Prostate gland (tissue), 2 donors: ENCODE measurements around the gene LMNA.

ENCODE experiments used
- CTCF ChIP-seq, 4 experiments: fragments of 200-600 bp in 2 of 4; fragments of 450-650 bp in 2 of 4; sonication (generic) in 2 of 4; IDR thresholded peaks; 1 replicate in 3 of 4; 2 replicates in 1 of 4; pipeline ENCODE4 v1.5.1; 2016 to 2019; ENCODE audit warnings: antibody characterized with exemption in 4 of 4, mild to moderate bottlenecking in 2 of 4, moderate library complexity in 2 of 4
- POLR2A ChIP-seq: fragments of 450-650 bp; IDR thresholded peaks from one replicate; pipeline ENCODE4 v1.6.1; 2016; ENCODE audit warnings: antibody characterized with exemption, mild to moderate bottlenecking
- POLR2AphosphoS5 ChIP-seq: sonication (generic); formaldehyde crosslinking; IDR thresholded peaks from one replicate; pipeline ENCODE4 v1.6.1; 2017; ENCODE audit warnings: antibody characterized with exemption

GRCh38 chr1:156136970-156137483 lies 22.5 kb downstream of the LMNA start:
- TF ChIP-seq CTCF (IDR thresholded peaks at IDR 0.05) (no peak), POLR2AphosphoS5 (no peak), POLR2A (no peak)
